Adrenal gland (tissue), 5 donors: ENCODE measurements around the gene COL12A1.

Experiments used
- POLR2A ChIP-seq, 2 donors: fragments of 450-650 bp; IDR thresholded peaks; one replicate each; pipeline ENCODE4 v1.6.1; 2017; ENCODE audit warnings: antibody characterized with exemption in 2 of 2, mild to moderate bottlenecking in 2 of 2, moderate library complexity in 1 of 2
- TF ChIP-seq, protein P1 (sequence below), 6 experiments: fragments of 450-650 bp in 4 of 6; fragments of 200-600 bp in 2 of 6; sonication (generic) in 1 of 6; IDR thresholded peaks; 1 replicate in 5 of 6; 2 replicates in 1 of 6; pipeline versions ENCODE4 v1.5.1 to v1.8.0; 2016 to 2021; ENCODE audit warnings: antibody characterized with exemption in 6 of 6, mild to moderate bottlenecking in 2 of 6, moderate library complexity in 1 of 6
- donor health status: DM: no; HTN: no; CAD: no.

DNA sequence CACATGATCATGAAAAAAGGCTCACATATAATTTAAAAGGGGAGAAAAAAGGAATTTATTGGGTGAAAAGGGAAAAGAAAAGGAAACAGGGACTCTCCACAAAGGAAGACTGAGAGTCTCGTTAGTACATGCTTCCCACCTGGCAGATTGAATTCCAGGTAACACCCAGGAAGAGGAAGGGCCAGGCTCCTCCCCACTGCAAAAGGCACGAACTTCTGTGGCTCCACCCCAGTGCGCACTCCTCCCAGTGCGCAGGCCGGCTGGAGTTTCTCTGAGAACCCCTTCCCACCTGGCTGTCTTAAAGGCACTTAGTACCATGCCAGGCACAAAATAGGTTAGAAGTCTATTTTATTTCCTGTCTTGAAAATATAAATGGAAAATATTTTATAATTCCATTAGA lies 129.8 kb downstream of the COL12A1 start:
- TF ChIP-seq, protein P1, sequence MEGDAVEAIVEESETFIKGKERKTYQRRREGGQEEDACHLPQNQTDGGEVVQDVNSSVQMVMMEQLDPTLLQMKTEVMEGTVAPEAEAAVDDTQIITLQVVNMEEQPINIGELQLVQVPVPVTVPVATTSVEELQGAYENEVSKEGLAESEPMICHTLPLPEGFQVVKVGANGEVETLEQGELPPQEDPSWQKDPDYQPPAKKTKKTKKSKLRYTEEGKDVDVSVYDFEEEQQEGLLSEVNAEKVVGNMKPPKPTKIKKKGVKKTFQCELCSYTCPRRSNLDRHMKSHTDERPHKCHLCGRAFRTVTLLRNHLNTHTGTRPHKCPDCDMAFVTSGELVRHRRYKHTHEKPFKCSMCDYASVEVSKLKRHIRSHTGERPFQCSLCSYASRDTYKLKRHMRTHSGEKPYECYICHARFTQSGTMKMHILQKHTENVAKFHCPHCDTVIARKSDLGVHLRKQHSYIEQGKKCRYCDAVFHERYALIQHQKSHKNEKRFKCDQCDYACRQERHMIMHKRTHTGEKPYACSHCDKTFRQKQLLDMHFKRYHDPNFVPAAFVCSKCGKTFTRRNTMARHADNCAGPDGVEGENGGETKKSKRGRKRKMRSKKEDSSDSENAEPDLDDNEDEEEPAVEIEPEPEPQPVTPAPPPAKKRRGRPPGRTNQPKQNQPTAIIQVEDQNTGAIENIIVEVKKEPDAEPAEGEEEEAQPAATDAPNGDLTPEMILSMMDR (IDR thresholded peaks at IDR 0.05) = no peak
- TF ChIP-seq POLR2A (IDR thresholded peaks at IDR 0.05) = no peak
